IPS-15b (cell line): Measurements from ENCODE around the gene GRIP2.

ENCODE experiments used
- H3K27me3 ChIP-seq: one replicate; pipeline ENCODE4 v1.6.1; 2013; ENCODE audit warnings: low read length; ENCODE audit not compliant: control insufficient read depth, insufficient read depth
- H3K36me3 ChIP-seq: one replicate; pipeline ENCODE4 v1.6.1; 2013; ENCODE audit warnings: low read length; ENCODE audit not compliant: control insufficient read depth, insufficient read depth
- H3K4me1 ChIP-seq: one replicate; pipeline ENCODE4 v1.6.1; 2013; ENCODE audit warnings: mild to moderate bottlenecking, low read length; ENCODE audit not compliant: control insufficient read depth, insufficient read depth
- H3K4me3 ChIP-seq: one replicate; pipeline ENCODE4 v1.5.1; 2013; ENCODE audit warnings: low read depth, low read length
- H3K9ac ChIP-seq: one replicate; pipeline ENCODE4 v1.6.1; 2013; ENCODE audit warnings: low read depth, mild to moderate bottlenecking, low read length
- H3K9me3 ChIP-seq: one replicate; pipeline ENCODE4 v1.6.1; 2013; ENCODE audit warnings: mild to moderate bottlenecking, low read length; ENCODE audit not compliant: control insufficient read depth, insufficient read depth

Gene GRIP2

GRCh38 chr3:14558029-14558428 is 17.9 kb upstream of the GRIP2 start:
- no peak overlapping the region for H3K9ac ChIP-seq
- H3K36me3 ChIP-seq = no peaks in the 10 kb centered on the region
- no peaks in the 10 kb centered on the region for H3K27me3 ChIP-seq
- peaks cover 7% of the 10 kb centered on the region for H3K4me1 ChIP-seq
- no peaks in the 10 kb centered on the region for H3K9me3 ChIP-seq
- no peak overlapping the region for H3K4me3 ChIP-seq

- peaks cover 7% of the 10 kb centered on the region for H3K4me1 ChIP-seq
- H3K4me3 ChIP-seq = no peak overlapping the region
- no peaks in the 10 kb centered on the region for H3K27me3 ChIP-seq
Observed at GRCh38 chr3:14555835-14556234, 15.7 kb upstream of the GRIP2 start.

GRCh38 chr3:14554715-14555114 is 14.6 kb upstream of the GRIP2 start:
- Histone ChIP-seq H3K36me3 (no peaks in the 10 kb centered on the region), H3K4me3 (no peak overlapping the region), H3K27me3 (no peaks in the 10 kb centered on the region), H3K4me1 (peaks cover 7% of the 10 kb centered on the region), H3K9me3 (no peaks in the 10 kb centered on the region), H3K9ac (no peak overlapping the region)

More at GRCh38 chr3:14555835-14556234, 15.7 kb upstream of the GRIP2 start:
- Histone ChIP-seq H3K36me3 (no peaks in the 10 kb centered on the region), H3K9me3 (no peaks in the 10 kb centered on the region), H3K9ac (no peak overlapping the region)

GRCh38 chr3:14553871-14554270 is 13.7 kb upstream of the GRIP2 start:
- no peak overlapping the region for H3K9ac ChIP-seq
- no peaks in the 10 kb centered on the region for H3K27me3 ChIP-seq
- H3K9me3 ChIP-seq = no peaks in the 10 kb centered on the region
- no peak overlapping the region for H3K4me3 ChIP-seq
- H3K36me3 ChIP-seq = no peaks in the 10 kb centered on the region
- peaks cover 7% of the 10 kb centered on the region for H3K4me1 ChIP-seq

- no peak overlapping the region for H3K9ac ChIP-seq
- no peaks in the 10 kb centered on the region for H3K27me3 ChIP-seq
- H3K9me3 ChIP-seq = no peaks in the 10 kb centered on the region
- peaks cover 7% of the 10 kb centered on the region for H3K4me1 ChIP-seq
- no peaks in the 10 kb centered on the region for H3K36me3 ChIP-seq
- no peak overlapping the region for H3K4me3 ChIP-seq
Observed at GRCh38 chr3:14552717-14553116, 12.6 kb upstream of the GRIP2 start.

DNA sequence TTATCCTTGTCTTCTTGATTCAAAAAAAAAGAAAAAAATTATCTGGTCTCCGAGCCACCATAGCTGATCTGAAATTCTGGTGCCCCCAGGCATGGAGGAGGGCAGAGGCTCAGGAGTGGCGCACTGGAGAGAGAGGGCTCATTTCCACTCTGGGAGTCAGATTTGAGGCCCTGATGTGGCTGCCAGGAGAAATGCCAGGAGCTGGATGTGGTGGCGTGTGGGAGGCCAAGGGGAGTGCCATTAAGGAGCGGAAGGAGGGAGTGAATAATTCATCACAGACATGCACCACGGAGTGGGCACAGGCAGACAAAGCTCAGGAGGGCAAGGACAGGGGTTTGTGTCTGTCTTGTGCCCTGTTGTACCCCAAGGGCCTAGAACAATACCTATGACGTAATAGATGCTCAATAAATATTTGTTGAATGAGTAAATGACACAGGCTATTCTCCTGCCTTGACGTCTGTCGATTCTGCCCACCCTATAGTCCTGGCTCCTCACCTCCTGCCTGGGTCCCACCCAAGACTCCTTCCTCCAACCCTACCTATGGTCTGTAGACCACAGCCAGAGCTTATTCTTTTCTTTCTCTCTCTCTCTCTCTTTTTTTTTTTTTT is 12.0 kb upstream of the GRIP2 start:
- Histone ChIP-seq H3K4me3 (no peak overlapping the region), H3K9ac (no peak overlapping the region), H3K27me3 (no peaks in the 10 kb centered on the region), H3K9me3 (no peaks in the 10 kb centered on the region), H3K4me1 (peaks cover 7% of the 10 kb centered on the region), H3K36me3 (no peaks in the 10 kb centered on the region)

- H3K36me3 ChIP-seq = no peaks in the 10 kb centered on the region
- H3K4me1 ChIP-seq = peaks cover 5% of the 10 kb centered on the region
- H3K9ac ChIP-seq = no peak overlapping the region
- no peaks in the 10 kb centered on the region for H3K27me3 ChIP-seq
- no peaks in the 10 kb centered on the region for H3K9me3 ChIP-seq
- H3K4me3 ChIP-seq = no peak overlapping the region
Observed at GRCh38 chr3:14550651-14551611, 10.8 kb upstream of the GRIP2 start.

- H3K27me3 ChIP-seq = no peaks in the 10 kb centered on the region
- no peak overlapping the region for H3K9ac ChIP-seq
- H3K36me3 ChIP-seq = no peaks in the 10 kb centered on the region
- H3K9me3 ChIP-seq = no peaks in the 10 kb centered on the region
- no peak overlapping the region for H3K4me3 ChIP-seq
- no peaks in the 10 kb centered on the region for H3K4me1 ChIP-seq
Observed at GRCh38 chr3:14550181-14550580, 10.0 kb upstream of the GRIP2 start.

GRCh38 chr3:14549256-14549919 is 9.2 kb upstream of the GRIP2 start:
- Histone ChIP-seq H3K27me3 (no peaks in the 10 kb centered on the region), H3K9ac (no peak overlapping the region), H3K4me3 (no peak overlapping the region), H3K4me1 (no peaks in the 10 kb centered on the region), H3K9me3 (no peaks in the 10 kb centered on the region), H3K36me3 (no peaks in the 10 kb centered on the region)

DNA sequence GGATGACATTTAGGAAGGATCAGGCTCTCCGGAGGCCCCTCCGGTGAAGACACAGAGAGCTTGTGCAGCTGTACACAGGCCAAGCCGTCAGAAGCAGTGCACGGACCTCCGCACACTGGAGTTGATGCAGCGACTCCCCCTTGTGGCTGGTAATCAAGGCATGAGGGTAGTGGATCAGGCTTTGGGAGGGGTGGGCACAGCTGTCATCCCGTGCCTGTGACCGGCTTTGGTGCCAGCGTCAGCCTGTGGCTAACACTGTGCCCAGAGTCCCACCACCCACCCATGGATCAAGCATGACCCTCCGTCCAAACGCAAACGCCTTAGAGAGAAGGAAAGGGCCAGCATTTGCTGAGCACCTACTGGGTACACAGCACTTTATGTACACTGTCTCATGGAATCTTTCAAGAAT is 8.2 kb upstream of the GRIP2 start:
- Histone ChIP-seq H3K4me3 (no peak overlapping the region), H3K4me1 (no peaks in the 10 kb centered on the region), H3K9ac (no peak overlapping the region), H3K36me3 (no peaks in the 10 kb centered on the region), H3K9me3 (no peaks in the 10 kb centered on the region), H3K27me3 (no peaks in the 10 kb centered on the region)

GRCh38 chr3:14547693-14548092 is 7.6 kb upstream of the GRIP2 start:
- Histone ChIP-seq H3K4me3 (no peak overlapping the region), H3K27me3 (no peaks in the 10 kb centered on the region), H3K9me3 (no peaks in the 10 kb centered on the region), H3K9ac (no peak overlapping the region), H3K36me3 (no peaks in the 10 kb centered on the region), H3K4me1 (no peaks in the 10 kb centered on the region)
